Breast epithelium (tissue), 3 donors: Measurements from ENCODE around the gene FAF1.

ENCODE experiments used
- CTCF ChIP-seq, 3 donors: fragments of 450-650 bp; IDR thresholded peaks; one replicate each; pipeline ENCODE4 v1.5.1; 2016 to 2017; ENCODE audit warnings: antibody characterized with exemption in 3 of 3, mild to moderate bottlenecking in 3 of 3, moderate library complexity in 3 of 3
- POLR2A ChIP-seq: fragments of 450-650 bp; IDR thresholded peaks from one replicate; pipeline ENCODE4 v1.6.1; 2016; ENCODE audit warnings: antibody characterized with exemption, mild to moderate bottlenecking, moderate library complexity
- POLR2AphosphoS5 ChIP-seq, 3 donors: sonication (generic); formaldehyde crosslinking; IDR thresholded peaks; one replicate each; pipeline ENCODE4 v1.6.1; 2017; ENCODE audit warnings: antibody characterized with exemption in 3 of 3

GRCh38 chr1:50462964-50463363, 497.1 kb downstream of the FAF1 start:
- TF ChIP-seq CTCF (IDR thresholded peaks at IDR 0.05), result no peak
- no peak for TF ChIP-seq POLR2AphosphoS5 (IDR thresholded peaks at IDR 0.05)
- no peak for TF ChIP-seq POLR2A
